ENCODE results near the gene PRKCZ.

PRKCZ gene

DNA sequence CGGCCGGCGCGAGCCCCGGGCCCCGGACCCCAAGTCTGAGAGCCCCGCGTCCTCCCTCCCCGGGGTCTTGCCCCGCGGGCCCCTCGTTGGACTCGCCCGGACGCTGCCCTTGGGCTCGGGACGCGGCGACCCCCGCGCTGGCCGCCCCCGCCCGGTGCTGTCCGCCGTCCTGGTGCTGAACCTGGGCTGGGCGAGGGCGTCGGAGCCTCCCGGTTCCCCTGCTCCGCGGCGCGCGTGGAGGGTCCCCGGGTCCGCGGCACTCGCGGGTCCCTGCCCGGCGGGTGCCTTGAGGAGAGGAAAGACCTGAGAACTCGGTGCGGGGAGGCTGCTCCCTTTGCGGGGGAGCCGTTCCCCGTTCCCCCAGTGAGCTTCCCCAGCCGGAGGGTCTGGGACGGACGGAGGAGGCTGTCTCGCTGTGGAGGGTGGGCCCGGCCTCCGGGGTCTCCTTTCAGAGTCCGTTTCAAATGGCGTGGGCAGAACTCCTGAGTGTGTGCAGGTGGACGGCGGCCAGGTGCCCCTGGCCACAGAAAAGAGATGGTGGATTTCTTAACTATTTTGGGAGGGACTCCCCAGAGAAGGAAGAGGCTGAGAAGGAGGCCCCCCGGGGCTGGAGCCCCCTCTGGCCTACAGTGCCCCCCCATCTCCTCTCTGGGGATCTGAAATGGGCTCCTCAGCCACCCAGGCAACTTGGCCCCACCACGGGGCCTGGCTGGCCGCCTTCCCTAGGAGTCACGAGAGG is 30.5 kb upstream of the PRKCZ start:
- H3K27ac ChIP-seq = no peak overlapping the region
- TF ChIP-seq ZFX (IDR thresholded peaks at IDR 0.05; ENCODE audit: borderline replicate concordance) = no peak
- TF ChIP-seq, protein P1, sequence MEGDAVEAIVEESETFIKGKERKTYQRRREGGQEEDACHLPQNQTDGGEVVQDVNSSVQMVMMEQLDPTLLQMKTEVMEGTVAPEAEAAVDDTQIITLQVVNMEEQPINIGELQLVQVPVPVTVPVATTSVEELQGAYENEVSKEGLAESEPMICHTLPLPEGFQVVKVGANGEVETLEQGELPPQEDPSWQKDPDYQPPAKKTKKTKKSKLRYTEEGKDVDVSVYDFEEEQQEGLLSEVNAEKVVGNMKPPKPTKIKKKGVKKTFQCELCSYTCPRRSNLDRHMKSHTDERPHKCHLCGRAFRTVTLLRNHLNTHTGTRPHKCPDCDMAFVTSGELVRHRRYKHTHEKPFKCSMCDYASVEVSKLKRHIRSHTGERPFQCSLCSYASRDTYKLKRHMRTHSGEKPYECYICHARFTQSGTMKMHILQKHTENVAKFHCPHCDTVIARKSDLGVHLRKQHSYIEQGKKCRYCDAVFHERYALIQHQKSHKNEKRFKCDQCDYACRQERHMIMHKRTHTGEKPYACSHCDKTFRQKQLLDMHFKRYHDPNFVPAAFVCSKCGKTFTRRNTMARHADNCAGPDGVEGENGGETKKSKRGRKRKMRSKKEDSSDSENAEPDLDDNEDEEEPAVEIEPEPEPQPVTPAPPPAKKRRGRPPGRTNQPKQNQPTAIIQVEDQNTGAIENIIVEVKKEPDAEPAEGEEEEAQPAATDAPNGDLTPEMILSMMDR (IDR thresholded peaks at IDR 0.05) = no peak

GRCh38 chr1:2020310-2020655 is 29.9 kb upstream of the PRKCZ start:
- H3K27ac ChIP-seq = no peak overlapping the region
- TF ChIP-seq, protein P1 (IDR thresholded peaks at IDR 0.05) = no peak
- TF ChIP-seq ZFX (IDR thresholded peaks at IDR 0.05; ENCODE audit: borderline replicate concordance) = no peak

DNA sequence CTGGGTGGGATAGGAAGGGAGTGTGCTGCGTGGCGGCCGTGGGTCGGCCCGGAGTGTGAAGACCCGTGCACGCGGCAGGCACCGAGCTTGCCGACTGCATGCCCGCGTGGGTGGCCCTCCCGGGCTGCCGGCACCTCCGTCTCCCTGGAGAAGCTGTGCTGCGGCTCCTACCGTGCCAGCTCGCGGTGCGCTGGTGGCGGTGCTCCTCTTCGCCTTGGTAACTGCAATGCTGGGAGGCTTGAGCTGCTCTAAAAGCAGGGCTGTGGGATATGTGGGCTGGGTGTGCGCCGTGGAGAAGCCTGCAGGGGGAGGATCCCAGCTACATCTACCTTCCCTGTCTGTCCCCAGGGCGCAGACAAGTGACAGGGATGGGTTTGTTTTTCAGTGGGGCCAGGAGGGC is 28.7 kb upstream of the PRKCZ start:
- no peak overlapping the region for H3K27ac ChIP-seq
- no peak for TF ChIP-seq ZFX (IDR thresholded peaks at IDR 0.05; ENCODE audit: borderline replicate concordance)
- TF ChIP-seq, protein P1 (IDR thresholded peaks at IDR 0.05) = no peak

DNA sequence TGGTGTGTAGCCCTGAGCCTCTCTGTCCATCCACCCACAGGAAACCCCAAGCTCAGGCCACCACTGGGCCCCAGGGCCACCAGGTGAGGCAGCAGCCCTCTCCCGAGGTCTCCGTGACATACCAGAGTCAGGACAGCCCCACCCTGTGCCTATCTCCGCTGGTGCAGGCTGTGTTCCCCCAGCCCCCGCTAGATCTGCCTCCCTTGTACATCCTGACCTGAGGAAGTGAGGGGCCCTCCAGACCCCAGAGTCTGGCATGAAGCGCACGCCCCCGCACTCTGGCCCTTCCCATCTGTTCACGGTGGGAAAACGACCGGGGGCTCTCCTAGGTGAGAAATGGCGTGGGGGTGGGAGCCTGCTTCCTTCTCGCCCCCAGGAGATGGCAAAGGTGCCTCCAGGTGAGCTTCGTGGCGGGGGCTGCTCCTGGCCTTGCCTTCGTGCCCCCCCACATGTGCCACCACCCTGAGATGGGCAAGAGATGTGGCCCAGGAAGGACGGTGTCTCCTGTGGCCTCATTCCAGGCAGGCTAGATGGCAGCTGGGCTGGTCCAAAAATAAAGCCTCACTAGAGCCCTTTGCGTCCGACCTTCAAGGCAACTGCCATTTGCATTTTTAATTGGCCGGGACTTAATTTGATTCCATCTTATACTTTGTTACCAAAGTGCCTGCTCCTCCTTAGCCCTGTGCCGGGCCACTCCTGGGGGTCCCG is 28.0 kb upstream of the PRKCZ start:
- H3K27ac ChIP-seq = no peak overlapping the region
- TF ChIP-seq ZFX (IDR thresholded peaks at IDR 0.05; ENCODE audit: borderline replicate concordance) = no peak
- TF ChIP-seq, protein P1 (IDR thresholded peaks at IDR 0.05) = no peak

GRCh38 chr1:2023187-2023586 is 27.0 kb upstream of the PRKCZ start:
- TF ChIP-seq, protein P1 (IDR thresholded peaks at IDR 0.05) = no peak
- no peak for TF ChIP-seq ZFX (IDR thresholded peaks at IDR 0.05; ENCODE audit: borderline replicate concordance)
- H3K27ac ChIP-seq = no peak overlapping the region

GRCh38 chr1:2024451-2024850 is 25.8 kb upstream of the PRKCZ start:
- no peak overlapping the region for H3K27ac ChIP-seq
- TF ChIP-seq, protein P1 (IDR thresholded peaks at IDR 0.05) = no peak
- TF ChIP-seq ZFX (IDR thresholded peaks at IDR 0.05; ENCODE audit: borderline replicate concordance) = no peak

DNA sequence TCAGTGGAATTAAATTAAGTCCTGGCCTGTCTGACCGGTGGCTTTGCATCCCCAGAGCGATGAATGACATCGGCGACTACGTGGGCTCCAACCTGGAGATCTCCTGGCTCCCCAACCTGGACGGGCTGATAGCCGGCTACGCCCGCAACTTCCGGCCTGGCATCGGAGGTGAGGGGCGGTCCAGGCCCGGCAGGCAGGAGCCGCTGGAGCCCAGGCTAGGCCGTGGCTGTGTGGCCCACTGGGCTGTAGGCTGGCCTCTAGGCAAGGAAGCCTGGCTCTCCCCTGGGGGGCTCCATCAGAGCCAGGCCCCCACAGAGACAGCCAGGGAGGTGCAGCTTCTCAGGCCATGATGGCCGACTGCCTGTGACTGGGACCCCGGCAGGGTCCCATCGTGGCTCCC is 25.3 kb upstream of the PRKCZ start:
- no peak for TF ChIP-seq ZFX (IDR thresholded peaks at IDR 0.05; ENCODE audit: borderline replicate concordance)
- TF ChIP-seq, protein P1 (IDR thresholded peaks at IDR 0.05) = no peak
- H3K27ac ChIP-seq = no peak overlapping the region
